ENCODE data around the gene SPDEF.

DNA sequence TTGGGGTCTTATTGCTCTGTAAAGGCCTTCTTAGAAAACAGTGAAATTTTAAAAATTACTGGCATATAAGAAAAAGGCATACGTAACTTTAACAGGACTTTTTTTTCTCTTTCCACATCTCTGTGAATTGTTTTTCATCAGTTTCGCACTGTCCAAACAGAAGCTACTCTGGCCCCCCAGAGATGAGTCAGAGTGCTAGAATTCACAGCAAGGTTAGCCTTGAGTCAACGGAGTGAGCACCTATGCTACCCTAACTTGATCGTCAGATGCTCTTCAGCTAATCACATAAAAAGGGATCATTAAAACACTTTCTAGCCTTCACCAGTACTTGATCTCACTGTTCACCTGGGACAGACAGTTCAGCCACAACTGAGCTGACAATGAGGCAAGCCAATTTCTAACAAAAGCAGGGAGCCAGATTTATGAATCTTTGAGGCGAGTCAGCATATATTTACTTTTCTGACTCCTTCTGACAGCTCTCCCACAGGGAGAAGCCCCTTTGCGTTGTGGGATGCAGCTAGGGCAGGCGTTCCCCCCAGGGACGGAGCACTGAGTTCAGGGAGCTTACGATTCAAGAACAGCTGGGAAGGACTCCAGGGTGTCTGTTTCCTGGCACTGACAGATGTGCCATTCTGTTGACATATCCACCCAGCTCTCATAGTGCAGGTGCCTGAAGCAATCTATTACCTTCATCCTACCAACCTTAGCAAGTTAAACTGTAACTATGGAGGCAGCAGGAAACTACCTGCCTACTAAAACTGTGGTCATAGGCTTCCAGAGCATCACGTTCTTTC is 46.4 kb upstream of the SPDEF start:
- TF ChIP-seq POLR2A (IDR thresholded peaks at IDR 0.05) = no peak
- TF ChIP-seq CTCF (IDR thresholded peaks at IDR 0.05) = no peak
- no peak for TF ChIP-seq POLR2AphosphoS5 (IDR thresholded peaks at IDR 0.05)
- TF ChIP-seq EP300 (IDR thresholded peaks at IDR 0.05) = no peak

All from suprapubic skin (tissue), 4 donors.